Ishikawa (cell line): Measurements from ENCODE around the gene SLC39A5.

Source experiments
- CEBPB ChIP-seq: IDR thresholded peaks from 2 replicates; pipeline ENCODE4 v1.6.1; 2012
- CREB1 ChIP-seq: IDR thresholded peaks from 2 replicates; pipeline ENCODE4 v1.6.1; 2012; ENCODE audit warnings: low read depth
- EGR1 ChIP-seq: IDR thresholded peaks from 2 replicates; pipeline ENCODE4 v1.6.1; 2012
- EP300 ChIP-seq: IDR thresholded peaks from 2 replicates; pipeline ENCODE4 v1.6.1; 2012; ENCODE audit warnings: borderline replicate concordance
- FOXM1 ChIP-seq: IDR thresholded peaks from 2 replicates; pipeline ENCODE4 v1.6.1; 2012; ENCODE audit warnings: low read depth, borderline replicate concordance
- NFIC ChIP-seq: IDR thresholded peaks from 2 replicates; pipeline ENCODE4 v1.6.1; 2012
- RAD21 ChIP-seq: IDR thresholded peaks from 2 replicates; pipeline ENCODE4 v1.6.1; 2012; ENCODE audit warnings: low read depth
- TAF1 ChIP-seq: IDR thresholded peaks from 2 replicates; pipeline ENCODE4 v1.6.1; 2012; ENCODE audit warnings: low read depth, mild to moderate bottlenecking
- TCF12 ChIP-seq: IDR thresholded peaks from 2 replicates; pipeline ENCODE4 v1.6.1; 2012; ENCODE audit warnings: low read depth
- TEAD4 ChIP-seq: IDR thresholded peaks from 2 replicates; pipeline ENCODE4 v1.6.1; 2012
- YY1 ChIP-seq: IDR thresholded peaks from 2 replicates; pipeline ENCODE4 v1.6.1; 2012; ENCODE audit warnings: low read depth
- ZBTB7A ChIP-seq: IDR thresholded peaks from 2 replicates; pipeline ENCODE4 v1.6.1; 2012; ENCODE audit warnings: low read depth
- TF ChIP-seq, protein P1 (sequence below): IDR thresholded peaks from 2 replicates; pipeline ENCODE4 v1.6.1; 2012
- TF ChIP-seq, protein P2 (sequence below): IDR thresholded peaks from 2 replicates; pipeline ENCODE4 v1.6.1; 2012
- TF ChIP-seq, protein P3 (sequence below): IDR thresholded peaks from 2 replicates; pipeline ENCODE4 v1.6.1; 2012; ENCODE audit warnings: low read depth, mild to moderate bottlenecking

The SLC39A5 gene

DNA sequence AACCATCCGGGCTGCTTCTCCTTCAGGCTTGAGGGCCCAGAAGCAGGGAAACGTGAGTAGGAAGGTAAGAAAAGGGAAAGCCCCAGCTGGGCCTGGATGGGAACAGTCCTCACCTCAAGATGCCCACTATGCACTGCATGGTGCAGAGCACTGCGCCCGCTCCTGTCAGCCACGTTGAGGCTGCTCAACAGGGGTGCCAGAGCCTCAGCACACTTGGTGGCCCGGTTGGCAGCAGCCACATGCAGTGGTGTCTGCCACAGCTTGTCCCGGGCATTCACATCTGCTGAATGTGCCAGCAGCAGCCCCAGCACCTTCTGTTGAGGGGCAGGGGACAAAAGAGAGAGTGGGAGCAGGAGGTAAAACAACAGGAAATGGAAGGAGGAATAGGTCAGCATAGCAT, 25.8 kb downstream of the SLC39A5 start:
- TF ChIP-seq, protein P1, sequence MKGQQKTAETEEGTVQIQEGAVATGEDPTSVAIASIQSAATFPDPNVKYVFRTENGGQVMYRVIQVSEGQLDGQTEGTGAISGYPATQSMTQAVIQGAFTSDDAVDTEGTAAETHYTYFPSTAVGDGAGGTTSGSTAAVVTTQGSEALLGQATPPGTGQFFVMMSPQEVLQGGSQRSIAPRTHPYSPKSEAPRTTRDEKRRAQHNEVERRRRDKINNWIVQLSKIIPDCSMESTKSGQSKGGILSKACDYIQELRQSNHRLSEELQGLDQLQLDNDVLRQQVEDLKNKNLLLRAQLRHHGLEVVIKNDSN, result no peak
- no peak for TF ChIP-seq TAF1
- TF ChIP-seq EGR1, result no peak

DNA sequence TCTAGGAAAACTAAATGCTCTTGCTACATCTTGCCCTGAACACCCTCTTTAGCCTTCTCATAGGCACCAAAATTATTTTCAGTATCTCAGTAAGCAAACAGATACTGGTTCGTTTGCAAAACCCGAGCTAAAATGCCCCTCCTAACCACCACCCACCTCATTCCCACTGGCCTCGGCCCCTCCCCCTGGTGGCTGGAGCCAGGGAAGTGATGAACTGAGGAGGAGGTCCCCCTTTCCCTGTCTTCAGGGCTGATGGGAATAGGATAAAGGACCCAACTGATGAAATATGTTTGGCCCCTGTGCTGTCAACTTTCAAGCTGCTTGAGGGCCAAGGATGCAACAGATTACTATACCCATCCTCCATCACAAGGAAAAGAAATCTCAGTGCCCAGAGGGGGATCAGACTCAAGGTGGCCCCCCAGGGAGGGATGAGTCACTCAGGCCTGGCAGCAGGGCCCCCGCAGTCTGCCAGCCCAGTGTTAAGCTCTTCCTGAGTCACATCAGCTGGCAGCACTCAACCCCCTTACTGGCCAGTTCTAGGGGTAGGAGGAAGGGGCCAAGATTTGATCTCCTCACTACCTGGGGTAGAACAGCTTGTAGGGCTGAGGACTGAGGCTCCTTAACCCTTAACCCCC, 26.6 kb downstream of the SLC39A5 start:
- no peak for TF ChIP-seq TAF1
- TF ChIP-seq, protein P2, sequence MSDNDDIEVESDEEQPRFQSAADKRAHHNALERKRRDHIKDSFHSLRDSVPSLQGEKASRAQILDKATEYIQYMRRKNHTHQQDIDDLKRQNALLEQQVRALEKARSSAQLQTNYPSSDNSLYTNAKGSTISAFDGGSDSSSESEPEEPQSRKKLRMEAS, result no peak
- TF ChIP-seq, protein P1, result no peak
- no peak for TF ChIP-seq NFIC
- TF ChIP-seq, protein P3, sequence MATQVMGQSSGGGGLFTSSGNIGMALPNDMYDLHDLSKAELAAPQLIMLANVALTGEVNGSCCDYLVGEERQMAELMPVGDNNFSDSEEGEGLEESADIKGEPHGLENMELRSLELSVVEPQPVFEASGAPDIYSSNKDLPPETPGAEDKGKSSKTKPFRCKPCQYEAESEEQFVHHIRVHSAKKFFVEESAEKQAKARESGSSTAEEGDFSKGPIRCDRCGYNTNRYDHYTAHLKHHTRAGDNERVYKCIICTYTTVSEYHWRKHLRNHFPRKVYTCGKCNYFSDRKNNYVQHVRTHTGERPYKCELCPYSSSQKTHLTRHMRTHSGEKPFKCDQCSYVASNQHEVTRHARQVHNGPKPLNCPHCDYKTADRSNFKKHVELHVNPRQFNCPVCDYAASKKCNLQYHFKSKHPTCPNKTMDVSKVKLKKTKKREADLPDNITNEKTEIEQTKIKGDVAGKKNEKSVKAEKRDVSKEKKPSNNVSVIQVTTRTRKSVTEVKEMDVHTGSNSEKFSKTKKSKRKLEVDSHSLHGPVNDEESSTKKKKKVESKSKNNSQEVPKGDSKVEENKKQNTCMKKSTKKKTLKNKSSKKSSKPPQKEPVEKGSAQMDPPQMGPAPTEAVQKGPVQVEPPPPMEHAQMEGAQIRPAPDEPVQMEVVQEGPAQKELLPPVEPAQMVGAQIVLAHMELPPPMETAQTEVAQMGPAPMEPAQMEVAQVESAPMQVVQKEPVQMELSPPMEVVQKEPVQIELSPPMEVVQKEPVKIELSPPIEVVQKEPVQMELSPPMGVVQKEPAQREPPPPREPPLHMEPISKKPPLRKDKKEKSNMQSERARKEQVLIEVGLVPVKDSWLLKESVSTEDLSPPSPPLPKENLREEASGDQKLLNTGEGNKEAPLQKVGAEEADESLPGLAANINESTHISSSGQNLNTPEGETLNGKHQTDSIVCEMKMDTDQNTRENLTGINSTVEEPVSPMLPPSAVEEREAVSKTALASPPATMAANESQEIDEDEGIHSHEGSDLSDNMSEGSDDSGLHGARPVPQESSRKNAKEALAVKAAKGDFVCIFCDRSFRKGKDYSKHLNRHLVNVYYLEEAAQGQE, result no peak
- no peak for TF ChIP-seq RAD21
- no peak for TF ChIP-seq CREB1
- no peak for TF ChIP-seq CEBPB
- no peak for TF ChIP-seq FOXM1

DNA sequence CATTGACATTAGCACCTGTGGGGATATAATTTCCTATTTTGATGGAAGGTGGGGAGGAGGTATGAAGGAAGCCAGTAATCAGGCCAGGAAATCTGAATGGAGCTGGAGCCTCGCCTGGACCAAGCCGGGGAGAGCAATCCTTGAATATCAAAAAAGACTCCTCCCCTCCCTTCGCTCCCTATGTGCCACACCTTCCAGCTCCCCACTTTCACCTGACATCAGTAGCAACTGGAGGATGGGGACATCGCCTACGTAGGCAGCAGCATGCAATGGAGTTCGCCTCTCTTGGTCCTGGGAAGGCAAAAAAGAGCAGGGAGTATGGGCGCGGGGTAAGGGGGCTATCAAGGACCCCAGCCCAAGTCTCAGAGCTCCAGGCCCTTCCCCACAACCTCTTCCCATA, 27.2 kb downstream of the SLC39A5 start:
- no peak for TF ChIP-seq TCF12
- TF ChIP-seq RAD21, result no peak
- TF ChIP-seq ZBTB7A, result no peak
- TF ChIP-seq, protein P1, result no peak
- TF ChIP-seq FOXM1, result no peak
- TF ChIP-seq, protein P2, result no peak
- no peak for TF ChIP-seq NFIC
- no peak for TF ChIP-seq EGR1
- TF ChIP-seq YY1, result no peak
- no peak for TF ChIP-seq CEBPB
- TF ChIP-seq TAF1, result no peak
- TF ChIP-seq, protein P3, result no peak
- no peak for TF ChIP-seq CREB1

DNA sequence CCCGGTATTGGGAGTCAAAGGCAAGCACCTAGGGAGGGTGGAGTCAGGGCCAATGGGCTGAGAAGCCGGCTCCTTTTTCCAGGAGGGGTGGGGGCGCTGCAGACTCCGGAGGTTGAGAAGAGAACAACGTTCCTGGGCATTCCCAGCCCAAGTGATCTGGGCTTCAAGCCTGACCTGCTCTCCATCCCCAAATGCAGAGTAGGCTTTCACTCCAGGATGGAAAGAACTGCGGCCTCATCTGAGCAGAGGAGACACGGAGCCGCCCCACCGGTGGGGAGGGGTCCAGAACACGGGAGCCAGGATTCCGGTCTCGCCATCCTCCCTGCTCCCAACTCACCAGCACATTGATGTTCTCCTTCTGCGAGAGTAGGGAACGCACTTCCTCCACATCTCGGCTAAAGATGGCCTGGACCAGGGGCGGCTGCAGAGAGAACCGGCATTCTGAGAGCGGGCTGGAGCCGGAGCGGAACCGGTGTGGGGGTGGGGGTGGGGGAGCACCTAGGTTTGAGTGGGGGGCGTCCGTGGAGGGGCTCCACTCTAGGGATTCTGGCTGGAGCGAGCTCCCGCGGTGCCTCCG, 27.7 kb downstream of the SLC39A5 start:
- TF ChIP-seq ZBTB7A (peak; percentile 25; the same call in 1 of the 2 replicates), FOXM1 (no peak)

DNA sequence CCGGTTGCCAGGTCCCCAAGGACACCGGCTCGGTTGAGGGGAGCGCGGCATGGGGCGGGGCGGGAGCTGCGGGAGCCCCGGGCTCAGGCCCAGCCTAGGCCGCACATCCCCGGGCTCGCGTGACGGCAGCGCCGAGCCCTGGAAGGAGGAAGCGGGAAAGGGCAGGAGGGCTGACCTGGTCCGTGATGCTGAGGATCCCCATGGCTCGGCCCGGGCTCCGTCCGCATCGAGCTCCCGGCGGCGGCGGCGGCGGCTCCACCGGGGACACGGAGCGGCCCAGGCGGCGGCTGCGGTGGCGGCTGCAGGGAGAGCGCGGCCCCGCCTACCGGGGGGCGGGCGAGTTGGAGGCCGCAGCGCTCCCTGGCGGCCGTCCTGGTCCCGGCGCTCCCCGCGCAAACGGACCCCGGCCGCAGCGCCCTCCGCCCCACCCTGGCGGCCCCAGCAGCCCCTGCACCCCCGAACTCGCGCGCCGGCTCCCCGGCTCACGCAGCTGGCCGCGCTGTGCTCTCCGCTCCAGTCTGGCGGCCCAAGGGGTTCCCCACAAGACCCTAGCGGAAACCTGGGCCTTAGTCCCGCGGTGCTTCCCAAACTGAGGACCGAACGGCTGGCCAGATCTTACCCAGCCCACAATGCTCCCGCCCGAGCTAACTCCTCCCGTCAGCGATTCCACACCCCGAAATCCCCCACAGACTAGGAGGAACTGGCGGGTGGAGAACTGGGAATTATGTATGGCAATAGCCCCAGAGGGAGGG, 28.4 kb downstream of the SLC39A5 start, which contains the start of gene ANKRD52:
Gene ANKRD52, minus strand, starts transcription at position 317 of the 752 bp plus-strand sequence. Its CDS starts 115 bp downstream, at position 202.
- TF ChIP-seq YY1 (peak; percentile 54; the same call in 1 of the 2 replicates), RAD21 (peak; percentile 11; the same call in 1 of the 2 replicates), FOXM1 (no peak), TEAD4 (peak; percentile 3), ZBTB7A (peak; percentile 100), TCF12 (no peak; the same call in 1 of the 2 replicates), EGR1 (peak; percentile 5; the same call in 1 of the 2 replicates), TAF1 (peak; percentile 59; the same call in 1 of the 2 replicates), EP300 (peak; percentile 23; the same call in 1 of the 2 replicates)
- TF ChIP-seq, protein P1, result 0 out of 2 replicates have a peak, but pooled peaks have one; percentile 9
- TF ChIP-seq, protein P2, result peak; percentile 28
